Measurements from ENCODE around the gene DNAJC27. TPM values are rescaled to one million over a fixed set of nuclear protein-coding genes. Genes with fewer than 3 reads are reported as not detected.
A peak's percentile ranks its signal among the peaks of the same experiment; 100 is the strongest.

DNAJC27 gene
- total and polyA plus RNA-seq, 2 experiments from 2014 or later: 1.3 to 2.9 TPM

GRCh38 chr2:24986372-24986771 is 14.6 kb upstream of the DNAJC27 start:
- WGBS, 2 experiments (ENCODE audit: low coverage in 1 of 2, low lambda C conversion rate in 2 of 2, missing lambda C conversion rate in 2 of 2): 7% methylated on average over 3 of the region's 3 CpGs
- peak; percentile 6 for DNase-seq
- H3K27me3 ChIP-seq (replicated peaks; ENCODE audit: insufficient read depth): no peaks in the 10 kb centered on the region
- H3K9me2 ChIP-seq (ENCODE audit: insufficient read depth): no peaks in the 10 kb centered on the region
- H3K4me3 ChIP-seq: no peak overlapping the region
- H3K79me2 ChIP-seq (ENCODE audit: insufficient read depth): no peaks in the 10 kb centered on the region
- 0 out of 2 replicates have a peak, but pooled peaks cover 1% of the 10 kb centered on the region for H3F3A ChIP-seq (ENCODE audit: insufficient read depth)
- no peak overlapping the region for H3K27ac ChIP-seq
- H2AFZ ChIP-seq: no peak overlapping the region
- in situ Hi-C loops (cut with MboI): no loop called here
- no peak overlapping the region for H3K9ac ChIP-seq
- no peak overlapping the region for H3K4me2 ChIP-seq (ENCODE audit: unreplicated experiment)
- peaks cover 6% of the 10 kb centered on the region for H3K4me1 ChIP-seq (ENCODE audit: insufficient read depth)
- no peaks in the 10 kb centered on the region for H4K20me1 ChIP-seq (ENCODE audit: insufficient read depth)
- H3K36me3 ChIP-seq (ENCODE audit: low read depth): no peaks in the 10 kb centered on the region
- no peaks in the 10 kb centered on the region for H3K9me3 ChIP-seq (ENCODE audit: low read depth)
- TF ChIP-seq EZH2phosphoT487 (IDR thresholded peaks at IDR 0.05; ENCODE audit: insufficient read depth, low read depth): no peak

- peaks cover 8% of the 10 kb centered on the region for H3K4me1 ChIP-seq (ENCODE audit: insufficient read depth)
- 53 to 64% methylated on average over 8 of the region's 8 CpGs for WGBS, 2 experiments (ENCODE audit: low coverage in 1 of 2, low lambda C conversion rate in 2 of 2, missing lambda C conversion rate in 2 of 2)
- no peak overlapping the region for H2AFZ ChIP-seq
- no peaks in the 10 kb centered on the region for H3K9me2 ChIP-seq (ENCODE audit: insufficient read depth)
- no peak overlapping the region for H3K9ac ChIP-seq
- H3K9me3 ChIP-seq (ENCODE audit: low read depth): no peaks in the 10 kb centered on the region
- H3K27me3 ChIP-seq (replicated peaks; ENCODE audit: insufficient read depth): no peaks in the 10 kb centered on the region
- H3K4me2 ChIP-seq (ENCODE audit: unreplicated experiment): no peak overlapping the region
- no peak overlapping the region for H3K4me3 ChIP-seq
- H3F3A ChIP-seq (ENCODE audit: insufficient read depth): 0 out of 2 replicates have a peak, but pooled peaks cover 4% of the 10 kb centered on the region
- no peak for TF ChIP-seq EZH2 (IDR thresholded peaks at IDR 0.05; ENCODE audit: insufficient read depth, poor library complexity, severe bottlenecking)
- no peak for TF ChIP-seq EZH2phosphoT487 (IDR thresholded peaks at IDR 0.05; ENCODE audit: insufficient read depth, low read depth)
- in situ Hi-C loops (cut with MboI): no loop called here
- no peak overlapping the region for H3K27ac ChIP-seq
- H3K36me3 ChIP-seq (ENCODE audit: low read depth): no peaks in the 10 kb centered on the region
- no peaks in the 10 kb centered on the region for H4K20me1 ChIP-seq (ENCODE audit: insufficient read depth)
- H3K79me2 ChIP-seq (ENCODE audit: insufficient read depth): no peaks in the 10 kb centered on the region
- no peak for DNase-seq
Measured at GRCh38 chr2:24985511-24985910, 13.8 kb upstream of the DNAJC27 start.

- in situ Hi-C loops (cut with MboI): no loop called here
- no peaks in the 10 kb centered on the region for H3K27me3 ChIP-seq (replicated peaks; ENCODE audit: insufficient read depth)
- no peak overlapping the region for H3K4me3 ChIP-seq
- H3K9ac ChIP-seq: no peak overlapping the region
- no peaks in the 10 kb centered on the region for H3K9me2 ChIP-seq (ENCODE audit: insufficient read depth)
- peak; percentile 14 for DNase-seq
- H3F3A ChIP-seq (ENCODE audit: insufficient read depth): 0 out of 2 replicates have a peak, but pooled peaks cover 4% of the 10 kb centered on the region
- H3K4me2 ChIP-seq (ENCODE audit: unreplicated experiment): no peak overlapping the region
- H3K9me3 ChIP-seq (ENCODE audit: low read depth): no peaks in the 10 kb centered on the region
- 38 to 44% methylated on average over 8 of the region's 8 CpGs for WGBS, 2 experiments (ENCODE audit: low coverage in 1 of 2, low lambda C conversion rate in 2 of 2, missing lambda C conversion rate in 2 of 2)
- TF ChIP-seq EZH2phosphoT487 (IDR thresholded peaks at IDR 0.05; ENCODE audit: insufficient read depth, low read depth) (no peak), EZH2 (IDR thresholded peaks at IDR 0.05; ENCODE audit: insufficient read depth, poor library complexity, severe bottlenecking) (no peak)
- H4K20me1 ChIP-seq (ENCODE audit: insufficient read depth): no peaks in the 10 kb centered on the region
- H3K27ac ChIP-seq: no peak overlapping the region
- H3K4me1 ChIP-seq (ENCODE audit: insufficient read depth): peaks cover 8% of the 10 kb centered on the region
- no peaks in the 10 kb centered on the region for H3K36me3 ChIP-seq (ENCODE audit: low read depth)
- no peak overlapping the region for H2AFZ ChIP-seq
- H3K79me2 ChIP-seq (ENCODE audit: insufficient read depth): no peaks in the 10 kb centered on the region
Measured at GRCh38 chr2:24984912-24985311, 13.2 kb upstream of the DNAJC27 start.

- H3K9me2 ChIP-seq (ENCODE audit: insufficient read depth): no peaks in the 10 kb centered on the region
- no peaks in the 10 kb centered on the region for H3K79me2 ChIP-seq (ENCODE audit: insufficient read depth)
- H2AFZ ChIP-seq: no peak overlapping the region
- H3K27ac ChIP-seq: no peak overlapping the region; the same call in 1 of the 2 replicates
- peaks cover 8% of the 10 kb centered on the region for H3K4me1 ChIP-seq (ENCODE audit: insufficient read depth)
- H3K9me3 ChIP-seq (ENCODE audit: low read depth): no peaks in the 10 kb centered on the region
- H4K20me1 ChIP-seq (ENCODE audit: insufficient read depth): no peaks in the 10 kb centered on the region
- WGBS, 2 experiments (ENCODE audit: low coverage in 1 of 2, low lambda C conversion rate in 2 of 2, missing lambda C conversion rate in 2 of 2): 18 to 19% methylated on average over 3 of the region's 3 CpGs
- peak; percentile 48 for DNase-seq
- H3K4me3 ChIP-seq: no peak overlapping the region
- H3K4me2 ChIP-seq (ENCODE audit: unreplicated experiment): peak overlapping the region; percentile 9
- H3K9ac ChIP-seq: no peak overlapping the region
- no peaks in the 10 kb centered on the region for H3K36me3 ChIP-seq (ENCODE audit: low read depth)
- H3K27me3 ChIP-seq (replicated peaks; ENCODE audit: insufficient read depth): no peaks in the 10 kb centered on the region
- H3F3A ChIP-seq (ENCODE audit: insufficient read depth): 0 out of 2 replicates have a peak, but pooled peaks cover 4% of the 10 kb centered on the region
- no peak for TF ChIP-seq EZH2phosphoT487 (IDR thresholded peaks at IDR 0.05; ENCODE audit: insufficient read depth, low read depth)
- no peak for TF ChIP-seq EZH2 (IDR thresholded peaks at IDR 0.05; ENCODE audit: insufficient read depth, poor library complexity, severe bottlenecking)
- in situ Hi-C loops (cut with MboI): no loop called here
Measured at GRCh38 chr2:24981411-24982136, 9.8 kb upstream of the DNAJC27 start.
